ENCODE results near the gene EYS.

DNA sequence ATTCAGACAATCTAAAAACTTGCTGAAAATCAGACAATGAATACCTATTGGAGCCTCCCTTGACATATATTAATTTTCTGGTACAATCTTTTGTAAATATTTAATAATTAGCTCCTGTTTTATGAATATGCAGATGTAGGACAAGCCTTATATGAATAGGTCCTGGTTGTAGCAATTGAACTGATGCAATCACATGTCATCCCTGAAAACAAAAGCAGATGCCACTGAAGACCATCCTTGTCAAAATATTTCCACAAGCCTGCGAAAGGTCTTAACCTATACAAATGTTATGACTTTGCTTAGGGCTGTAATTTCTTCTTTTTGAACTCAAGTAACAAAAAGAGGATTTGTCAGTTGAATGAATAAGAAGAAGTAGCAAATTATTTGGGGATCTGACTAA is 722.1 kb downstream of the EYS start:
- TF ChIP-seq, protein P1, sequence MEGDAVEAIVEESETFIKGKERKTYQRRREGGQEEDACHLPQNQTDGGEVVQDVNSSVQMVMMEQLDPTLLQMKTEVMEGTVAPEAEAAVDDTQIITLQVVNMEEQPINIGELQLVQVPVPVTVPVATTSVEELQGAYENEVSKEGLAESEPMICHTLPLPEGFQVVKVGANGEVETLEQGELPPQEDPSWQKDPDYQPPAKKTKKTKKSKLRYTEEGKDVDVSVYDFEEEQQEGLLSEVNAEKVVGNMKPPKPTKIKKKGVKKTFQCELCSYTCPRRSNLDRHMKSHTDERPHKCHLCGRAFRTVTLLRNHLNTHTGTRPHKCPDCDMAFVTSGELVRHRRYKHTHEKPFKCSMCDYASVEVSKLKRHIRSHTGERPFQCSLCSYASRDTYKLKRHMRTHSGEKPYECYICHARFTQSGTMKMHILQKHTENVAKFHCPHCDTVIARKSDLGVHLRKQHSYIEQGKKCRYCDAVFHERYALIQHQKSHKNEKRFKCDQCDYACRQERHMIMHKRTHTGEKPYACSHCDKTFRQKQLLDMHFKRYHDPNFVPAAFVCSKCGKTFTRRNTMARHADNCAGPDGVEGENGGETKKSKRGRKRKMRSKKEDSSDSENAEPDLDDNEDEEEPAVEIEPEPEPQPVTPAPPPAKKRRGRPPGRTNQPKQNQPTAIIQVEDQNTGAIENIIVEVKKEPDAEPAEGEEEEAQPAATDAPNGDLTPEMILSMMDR (IDR thresholded peaks at IDR 0.05; ENCODE audit: low read depth, low read length, missing input control) = no peak
- TF ChIP-seq, protein P2, sequence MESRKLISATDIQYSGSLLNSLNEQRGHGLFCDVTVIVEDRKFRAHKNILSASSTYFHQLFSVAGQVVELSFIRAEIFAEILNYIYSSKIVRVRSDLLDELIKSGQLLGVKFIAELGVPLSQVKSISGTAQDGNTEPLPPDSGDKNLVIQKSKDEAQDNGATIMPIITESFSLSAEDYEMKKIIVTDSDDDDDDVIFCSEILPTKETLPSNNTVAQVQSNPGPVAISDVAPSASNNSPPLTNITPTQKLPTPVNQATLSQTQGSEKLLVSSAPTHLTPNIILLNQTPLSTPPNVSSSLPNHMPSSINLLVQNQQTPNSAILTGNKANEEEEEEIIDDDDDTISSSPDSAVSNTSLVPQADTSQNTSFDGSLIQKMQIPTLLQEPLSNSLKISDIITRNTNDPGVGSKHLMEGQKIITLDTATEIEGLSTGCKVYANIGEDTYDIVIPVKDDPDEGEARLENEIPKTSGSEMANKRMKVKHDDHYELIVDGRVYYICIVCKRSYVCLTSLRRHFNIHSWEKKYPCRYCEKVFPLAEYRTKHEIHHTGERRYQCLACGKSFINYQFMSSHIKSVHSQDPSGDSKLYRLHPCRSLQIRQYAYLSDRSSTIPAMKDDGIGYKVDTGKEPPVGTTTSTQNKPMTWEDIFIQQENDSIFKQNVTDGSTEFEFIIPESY (IDR thresholded peaks at IDR 0.05) = no peak
- no peak for TF ChIP-seq RAD21 (IDR thresholded peaks at IDR 0.05)
- TF ChIP-seq, protein P3, sequence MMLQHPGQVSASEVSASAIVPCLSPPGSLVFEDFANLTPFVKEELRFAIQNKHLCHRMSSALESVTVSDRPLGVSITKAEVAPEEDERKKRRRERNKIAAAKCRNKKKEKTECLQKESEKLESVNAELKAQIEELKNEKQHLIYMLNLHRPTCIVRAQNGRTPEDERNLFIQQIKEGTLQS (IDR thresholded peaks at IDR 0.05) = no peak
- TF ChIP-seq TAF1 (conservative IDR thresholded peaks at IDR 0.05) = no peak
- no peak for TF ChIP-seq JUND (IDR thresholded peaks at IDR 0.05)
- no peak for TF ChIP-seq EGR1 (IDR thresholded peaks at IDR 0.05; ENCODE audit: low read depth in 2 of 2)
- no peak for TF ChIP-seq YY1 (IDR thresholded peaks at IDR 0.05)
- no peak for TF ChIP-seq RXRA (IDR thresholded peaks at IDR 0.05)
